CD4-positive, alpha-beta T cell (primary cell): ENCODE data around the gene HABP2. TPM values are rescaled to one million over a fixed set of nuclear protein-coding genes. Genes with fewer than 3 reads are reported as not detected.

ENCODE experiments used
- ATAC-seq: fragments of 200-7000 bp; cut with Tn5 transposase; one replicate; pipeline ENCODE4 v1.10.0; 2022; ENCODE audit warnings: mild to moderate bottlenecking; ENCODE audit not compliant: poor library complexity
- CTCF ChIA-PET: fragments of 350-600 bp; sonication (Branson Sonifier 250); formaldehyde crosslinking; loops from one replicate; lab custom pipeline; 2021; ENCODE audit warnings: antibody characterized with exemption, inconsistent platforms; lab: Charles Lee
- POLR2A ChIA-PET: fragments of 350-600 bp; sonication (Branson Sonifier 250); formaldehyde crosslinking; loops from one replicate; lab custom pipeline; 2021; ENCODE audit warnings: antibody characterized with exemption, inconsistent platforms; lab: Charles Lee
- DNase-seq, 14 experiments: peaks; one replicate each; pipeline ENCODE4 v3.0.0-alpha.2; 2013 to 2020; ENCODE audit warnings: mixed read lengths in 2 of 14
- H3K27ac ChIP-seq, 2 donors: one replicate each; pipeline versions ENCODE4 v1.5.1 to v1.7.0; 2013; ENCODE audit warnings: low read length in 2 of 2, low read depth in 1 of 2, mild to moderate bottlenecking in 1 of 2
- H3K27me3 ChIP-seq, 2 experiments: 1 replicate in 1 of 2; 2 replicates in 1 of 2; pipeline versions ENCODE4 v1.6.1 to v1.7.0; 2013; ENCODE audit warnings: low read length in 2 of 2, control low read depth in 1 of 2, mild to moderate bottlenecking in 1 of 2, moderate library complexity in 1 of 2; ENCODE audit not compliant: insufficient read depth in 2 of 2, control insufficient read depth in 1 of 2
- H3K36me3 ChIP-seq: one replicate; pipeline ENCODE4 v1.6.1; 2013; ENCODE audit warnings: low read length, control low read depth; ENCODE audit not compliant: insufficient read depth
- H3K4me1 ChIP-seq: one replicate; pipeline ENCODE4 v1.6.1; 2013; ENCODE audit warnings: low read length, control low read depth; ENCODE audit not compliant: insufficient read depth
- H3K4me3 ChIP-seq: one replicate; pipeline ENCODE4 v1.5.1; 2013; ENCODE audit warnings: mild to moderate bottlenecking, low read length, moderate library complexity
- H3K9me3 ChIP-seq, 2 experiments: 1 replicate in 1 of 2; 2 replicates in 1 of 2; pipeline versions ENCODE4 v1.6.1 to v1.7.0; 2013; ENCODE audit warnings: low read length in 2 of 2, mild to moderate bottlenecking in 2 of 2, control low read depth in 1 of 2, moderate library complexity in 1 of 2; ENCODE audit not compliant: control insufficient read depth in 1 of 2, insufficient read depth in 1 of 2
- H3K27ac Mint-ChIP-seq: one replicate; pipeline ENCODE4 v1.8.0; 2020; ENCODE audit warnings: mixed read lengths
- H3K27me3 Mint-ChIP-seq: one replicate; pipeline ENCODE4 v1.8.0; 2021; ENCODE audit warnings: mixed read lengths
- H3K36me3 Mint-ChIP-seq: one replicate; pipeline ENCODE4 v1.8.0; 2021; ENCODE audit warnings: low read depth, mixed read lengths
- H3K4me1 Mint-ChIP-seq: one replicate; pipeline ENCODE4 v1.8.0; 2021; ENCODE audit warnings: low read depth, mixed read lengths
- H3K4me3 Mint-ChIP-seq: one replicate; pipeline ENCODE4 v1.8.0; 2020; ENCODE audit warnings: mild to moderate bottlenecking, mixed read lengths
- H3K9me3 Mint-ChIP-seq: one replicate; pipeline ENCODE4 v1.8.0; 2020; ENCODE audit warnings: mixed read lengths
- intact Hi-C, 2 experiments: fragments of 100-400 bp; cut with DNase I in 1 of 2; cut with micrococcal nuclease in 1 of 2; formaldehyde crosslinking; loops; one replicate each; pipeline versions ENCODE4 v1.15.1 to v1.9.0; 2023 to 2025; cut with DNase I, micrococcal nuclease
- total RNA-seq, 174 experiments: library from RNA in 2 of 174; stranded (reverse) in 2 of 174; gene quantifications; one replicate each; pipeline ENCODE4 v1.2.3 and lab custom pipeline; 2021 to 2026
- TF ChIP-seq, protein P1 (sequence below): fragments of 200-600 bp; IDR thresholded peaks from one replicate; pipeline ENCODE4 v1.8.0; 2022; ENCODE audit warnings: antibody characterized with exemption, mild to moderate bottlenecking

The HABP2 gene
- total RNA-seq, 2 experiments from 2014 or later = not detected

DNA sequence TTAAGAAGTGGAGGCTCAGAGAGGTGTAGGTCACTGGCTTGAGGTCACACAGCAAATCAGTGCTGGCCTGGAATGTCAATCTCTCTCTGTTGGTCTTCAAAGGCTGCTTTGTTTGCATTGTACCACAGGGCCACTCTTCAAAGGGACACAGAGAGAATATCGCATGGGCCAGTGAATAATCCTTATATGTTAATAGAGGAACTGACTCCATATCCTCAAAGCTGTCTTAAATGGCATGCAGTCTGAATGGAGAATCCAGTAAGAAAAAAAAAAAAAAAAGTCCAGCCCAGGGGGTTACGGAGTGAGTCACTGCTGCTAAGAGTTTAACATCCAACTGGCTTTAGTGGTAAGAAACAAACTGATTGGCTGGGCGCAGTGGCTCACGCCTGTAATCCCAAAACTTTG is 56.9 kb downstream of the HABP2 start:
- Histone ChIP-seq H3K9me3 (no peaks in the 10 kb centered on the region), H3K36me3 (no peaks in the 10 kb centered on the region), H3K27ac (no peak overlapping the region), H3K4me1 (no peaks in the 10 kb centered on the region), H3K27me3 (no peaks in the 10 kb centered on the region), H3K4me3 (no peak overlapping the region)
- TF ChIP-seq, protein P1, sequence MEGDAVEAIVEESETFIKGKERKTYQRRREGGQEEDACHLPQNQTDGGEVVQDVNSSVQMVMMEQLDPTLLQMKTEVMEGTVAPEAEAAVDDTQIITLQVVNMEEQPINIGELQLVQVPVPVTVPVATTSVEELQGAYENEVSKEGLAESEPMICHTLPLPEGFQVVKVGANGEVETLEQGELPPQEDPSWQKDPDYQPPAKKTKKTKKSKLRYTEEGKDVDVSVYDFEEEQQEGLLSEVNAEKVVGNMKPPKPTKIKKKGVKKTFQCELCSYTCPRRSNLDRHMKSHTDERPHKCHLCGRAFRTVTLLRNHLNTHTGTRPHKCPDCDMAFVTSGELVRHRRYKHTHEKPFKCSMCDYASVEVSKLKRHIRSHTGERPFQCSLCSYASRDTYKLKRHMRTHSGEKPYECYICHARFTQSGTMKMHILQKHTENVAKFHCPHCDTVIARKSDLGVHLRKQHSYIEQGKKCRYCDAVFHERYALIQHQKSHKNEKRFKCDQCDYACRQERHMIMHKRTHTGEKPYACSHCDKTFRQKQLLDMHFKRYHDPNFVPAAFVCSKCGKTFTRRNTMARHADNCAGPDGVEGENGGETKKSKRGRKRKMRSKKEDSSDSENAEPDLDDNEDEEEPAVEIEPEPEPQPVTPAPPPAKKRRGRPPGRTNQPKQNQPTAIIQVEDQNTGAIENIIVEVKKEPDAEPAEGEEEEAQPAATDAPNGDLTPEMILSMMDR = no peak
- Mint-ChIP-seq H3K36me3 (no peaks in the 10 kb centered on the region), H3K27me3 (peaks cover 34% of the 10 kb centered on the region), H3K27ac (no peak overlapping the region), H3K4me3 (no peak overlapping the region), H3K9me3 (no peaks in the 10 kb centered on the region), H3K4me1 (no peaks in the 10 kb centered on the region)
- ChIA-PET CTCF (no interaction called here), POLR2A (no interaction called here)
- DNase-seq (no peak), ATAC-seq (no peak)
- intact Hi-C loops = no loop called here

DNA sequence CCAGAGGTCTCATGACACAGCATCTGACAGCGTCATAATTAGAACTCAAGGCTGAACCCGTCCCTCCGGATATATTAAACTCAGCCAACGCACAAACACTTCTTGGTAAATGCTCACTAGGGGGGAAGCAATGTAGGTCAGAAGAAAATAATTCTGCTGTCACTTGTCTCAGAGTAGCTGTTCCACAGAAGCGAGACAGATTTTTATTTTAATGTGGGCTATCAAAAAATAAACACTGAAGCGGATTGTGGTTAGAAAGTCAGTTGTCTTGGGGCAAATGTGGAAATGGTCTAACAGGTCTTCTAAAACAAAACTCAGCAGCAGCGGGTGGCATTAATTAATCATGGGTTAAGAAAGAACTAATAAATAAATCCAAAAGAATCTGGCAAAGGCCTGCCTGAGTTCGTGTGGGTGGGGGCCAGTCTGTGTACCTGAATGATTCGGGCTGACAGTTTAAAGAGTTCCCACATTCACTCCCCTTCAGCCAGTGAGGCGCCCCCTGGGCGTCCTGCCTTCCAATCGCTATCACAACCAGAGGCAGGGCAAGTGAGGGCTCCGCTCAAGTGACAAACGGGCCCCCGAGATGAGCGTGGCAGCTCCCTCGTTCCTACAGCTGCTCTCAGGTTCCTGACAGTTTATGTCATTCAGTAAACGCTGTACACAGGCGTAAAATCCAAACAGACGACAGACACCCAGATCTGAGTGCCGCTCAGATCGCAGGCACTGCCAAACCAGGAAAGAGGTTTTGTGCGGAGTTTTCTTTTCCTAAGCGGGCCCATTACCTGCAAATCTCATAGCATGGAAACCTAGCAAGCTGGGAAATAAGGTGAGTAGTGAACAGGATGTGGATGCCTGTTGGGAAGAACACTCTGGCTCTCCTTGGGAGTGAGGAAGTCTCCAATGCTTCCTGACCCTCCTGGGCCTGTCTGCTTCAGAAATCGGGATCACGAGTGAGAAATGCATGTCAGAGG is 58.1 kb downstream of the HABP2 start:
- Histone ChIP-seq H3K36me3 (no peaks in the 10 kb centered on the region), H3K27ac (no peak overlapping the region), H3K27me3 (no peaks in the 10 kb centered on the region), H3K4me1 (no peaks in the 10 kb centered on the region), H3K9me3 (no peaks in the 10 kb centered on the region), H3K4me3 (no peak overlapping the region)
- POLR2A ChIA-PET = no interaction called here
- intact Hi-C loops = no loop called here
- Mint-ChIP-seq H3K27ac (no peak overlapping the region), H3K4me1 (no peaks in the 10 kb centered on the region), H3K27me3 (peaks cover 26% of the 10 kb centered on the region), H3K9me3 (no peaks in the 10 kb centered on the region), H3K36me3 (no peaks in the 10 kb centered on the region), H3K4me3 (no peak overlapping the region)
- DNase-seq (no peak), ATAC-seq (no peak)
- CTCF ChIA-PET = no interaction called here
- TF ChIP-seq, protein P1 = no peak

DNA sequence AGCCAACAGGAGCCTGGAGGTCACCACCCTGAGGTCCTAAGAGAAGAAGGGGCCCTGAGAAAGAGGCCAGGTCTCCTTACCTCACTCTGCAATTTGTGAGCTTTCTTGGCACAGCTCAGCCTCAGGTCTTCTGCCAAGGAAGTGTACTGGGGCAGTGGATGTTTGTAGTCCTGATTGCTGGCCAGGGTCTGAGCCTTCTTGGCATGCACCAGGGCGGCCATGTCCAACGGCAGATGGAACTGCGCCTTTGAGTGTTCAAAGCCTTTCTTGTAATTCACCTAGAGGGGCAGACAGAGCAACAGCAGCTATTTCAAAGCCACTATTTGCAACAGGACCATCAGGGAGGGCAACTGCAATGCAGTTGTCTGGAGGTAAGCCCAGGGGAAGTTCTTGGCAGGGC is 59.3 kb downstream of the HABP2 start:
- intact Hi-C loops = no loop called here

More for the DNA sequence above, 59.3 kb downstream of the HABP2 start:
- H3K4me3 Mint-ChIP-seq = no peak overlapping the region
- POLR2A ChIA-PET = no interaction called here
- H3K27me3 Mint-ChIP-seq = peaks cover 37% of the 10 kb centered on the region
- H3K36me3 ChIP-seq = no peaks in the 10 kb centered on the region
- H3K36me3 Mint-ChIP-seq = no peaks in the 10 kb centered on the region
- H3K9me3 Mint-ChIP-seq = no peaks in the 10 kb centered on the region
- ATAC-seq (no peak), DNase-seq (no peak)
- no peak overlapping the region for H3K27ac Mint-ChIP-seq
- no peaks in the 10 kb centered on the region for H3K4me1 ChIP-seq
- peaks cover 2 to 6% of the 10 kb centered on the region in 2 experiments for H3K27me3 ChIP-seq
- no peaks in the 10 kb centered on the region for H3K4me1 Mint-ChIP-seq
- TF ChIP-seq, protein P1 = no peak
- H3K4me3 ChIP-seq = no peak overlapping the region
- H3K9me3 ChIP-seq = no peaks in the 10 kb centered on the region
- H3K27ac ChIP-seq = no peak overlapping the region
- CTCF ChIA-PET = no interaction called here
